K562 (cell line): ENCODE measurements around the gene CEMIP. TPM values are rescaled to one million over a fixed set of nuclear protein-coding genes. Genes with fewer than 3 reads are reported as not detected.

Experiments
- ATAC-seq: fragments of 200-7000 bp; cut with Tn5 transposase; 3 replicates; pipeline ENCODE4 v1.9.1; 2020; ENCODE audit warnings: moderate library complexity
- BruUV-seq: library from RNA; stranded (reverse); fragments of 400-500 nt; replicated peaks from 2 replicates; lab custom pipeline; 2021; lab: Mats Ljungman, UMichigan
- CTCF ChIA-PET: fragments of 300-600 bp; formaldehyde crosslinking; extraction: SDS; loops from one replicate; lab custom pipeline; 2021; ENCODE audit warnings: low intra/inter-chr PET ratio; lab: Yijun Ruan, JAX
- POLR2A ChIA-PET: fragments of 300-600, 350-650 bp; sonication (Branson Sonifier 250); formaldehyde crosslinking; extraction: SDS; loops from one replicate; lab custom pipeline; 2021; ENCODE audit warnings: antibody characterized with exemption, inconsistent platforms; lab: Yijun Ruan, JAX
- DNase-seq, 4 experiments: peaks; one replicate each; pipeline versions ENCODE4 v3.0.0 to v3.0.0-alpha.2; 2011 to 2018; ENCODE audit warnings: low spot score in 3 of 4, mixed read lengths in 3 of 4; ENCODE audit errors: extremely low read depth in 1 of 4
- FAIRE-seq: peaks from 2 replicates; lab custom pipeline; 2011; peaks lifted over from hg19 to GRCh38; lab: Jason Lieb, UNC
- H2AFZ ChIP-seq: 2 replicates; pipeline ENCODE4 v1.6.0; 2011; ENCODE audit warnings: low read depth, low read length, control low read depth, inconsistent platforms
- H3K27ac ChIP-seq: fragments of 200-600 bp; 3 replicates; pipeline ENCODE4 v1.8.0; 2011; ENCODE audit warnings: low read depth, mild to moderate bottlenecking, control low read depth, inconsistent platforms, low read length, moderate library complexity, mixed read lengths; ENCODE audit errors: extremely low read depth
- H3K27me3 ChIP-seq, 2 experiments: fragments of 300-600 bp in 1 of 2; 2 replicates in 1 of 2; 3 replicates in 1 of 2; pipeline versions ENCODE4 v1.6.0 to v1.8.0; 2011; ENCODE audit warnings: inconsistent platforms in 2 of 2, low read length in 2 of 2, mild to moderate bottlenecking in 1 of 2, mixed read lengths in 1 of 2, moderate library complexity in 1 of 2; ENCODE audit not compliant: control insufficient read depth in 2 of 2, insufficient read depth in 2 of 2
- H3K36me3 ChIP-seq: fragments of 300-600 bp; 3 replicates; pipeline ENCODE4 v1.8.0; 2011; ENCODE audit warnings: mild to moderate bottlenecking, low read length, inconsistent platforms; ENCODE audit not compliant: control insufficient read depth, insufficient read depth
- H3K4me1 ChIP-seq, 2 experiments: fragments of 200-600 bp in 1 of 2; replicated peaks in 1 of 2; 2 replicates in 1 of 2; 3 replicates in 1 of 2; pipeline versions ENCODE4 v1.5.1 to v1.8.0; 2011; ENCODE audit warnings: inconsistent platforms in 2 of 2, low read length in 2 of 2, mild to moderate bottlenecking in 1 of 2, mixed read lengths in 1 of 2, moderate library complexity in 1 of 2; ENCODE audit not compliant: control insufficient read depth in 2 of 2, insufficient read depth in 2 of 2
- H3K4me2 ChIP-seq: 2 replicates; pipeline ENCODE4 v1.6.1; 2011; ENCODE audit warnings: low read length, control low read depth, inconsistent platforms, mixed read lengths; ENCODE audit not compliant: insufficient read depth
- H3K4me3 ChIP-seq: fragments of 200-600 bp; sonication (generic), shearing (Covaris generic); 2 replicates; pipeline ENCODE4 v1.5.1; 2016; ENCODE audit warnings: control low read depth, inconsistent platforms
- H3K79me2 ChIP-seq: fragments of 200-600 bp; 3 replicates; pipeline ENCODE4 v1.8.0; 2011; ENCODE audit warnings: low read length, inconsistent platforms; ENCODE audit not compliant: control insufficient read depth, insufficient read depth
- H3K9ac ChIP-seq, 2 experiments: 2 replicates each; pipeline versions ENCODE4 v1.6.0 to v1.6.1; 2011; ENCODE audit warnings: low read depth in 2 of 2, low read length in 2 of 2, control low read depth in 1 of 2, inconsistent platforms in 1 of 2, mild to moderate bottlenecking in 1 of 2, mixed read lengths in 1 of 2; ENCODE audit not compliant: insufficient read depth in 1 of 2
- H3K9me1 ChIP-seq: one replicate; pipeline ENCODE4 v1.6.0; 2011; ENCODE audit warnings: inconsistent platforms, mild to moderate bottlenecking, low read length, moderate library complexity; ENCODE audit not compliant: control insufficient read depth, insufficient read depth
- H3K9me3 ChIP-seq: replicated peaks from 2 replicates; pipeline ENCODE4 v1.5.1; 2011; ENCODE audit warnings: low read depth, low read length, inconsistent platforms; ENCODE audit not compliant: control insufficient read depth, insufficient read depth
- H4K20me1 ChIP-seq: replicated peaks from 2 replicates; pipeline ENCODE4 v1.6.1; 2011; ENCODE audit warnings: low read length, inconsistent platforms, mixed read lengths; ENCODE audit not compliant: control insufficient read depth, insufficient read depth
- ATF6 ChIP-seq: sonication (generic); formaldehyde crosslinking; IDR thresholded peaks from 2 replicates; pipeline ENCODE4 v1.4.0; 2020; ENCODE audit warnings: mild to moderate bottlenecking, missing genetic modification reagents
- BACH1 ChIP-seq: fragments of 200-800 bp; sonication (Bioruptor generic); IDR thresholded peaks from 2 replicates; pipeline ENCODE4 v1.6.1; 2016; ENCODE audit warnings: missing genetic modification characterization, missing compliant biosample characterization
- CC2D1A ChIP-seq: fragments of 450-650 bp; IDR thresholded peaks from 2 replicates; pipeline ENCODE4 v1.6.1; 2017; ENCODE audit warnings: mild to moderate bottlenecking
- ETV1 ChIP-seq: fragments of 450-650 bp; conservative IDR thresholded peaks from 2 replicates; pipeline ENCODE4 v1.6.1; 2016; ENCODE audit warnings: missing genetic modification characterization, control low read depth, low read depth, missing compliant biosample characterization
- EWSR1 ChIP-seq: fragments of 450-650 bp; IDR thresholded peaks from 2 replicates; pipeline ENCODE4 v1.6.1; 2018; ENCODE audit warnings: borderline replicate concordance, mild to moderate bottlenecking, low read depth, moderate library complexity; ENCODE audit not compliant: partially characterized antibody
- HNRNPUL1 ChIP-seq: fragments of 200-400 bp; formaldehyde crosslinking; IDR thresholded peaks from 2 replicates; pipeline ENCODE4 v1.6.1; 2017; ENCODE audit warnings: low read length
- MEF2A ChIP-seq: IDR thresholded peaks from 2 replicates; pipeline ENCODE4 v1.6.1; 2011; ENCODE audit warnings: low read depth, mild to moderate bottlenecking, low read length, moderate library complexity; ENCODE audit not compliant: control insufficient read depth
- PHTF2 ChIP-seq: fragments of 250-450 bp; sonication (Bioruptor Pico); IDR thresholded peaks from 2 replicates; pipeline ENCODE4 v1.5.0; 2021; ENCODE audit warnings: mild to moderate bottlenecking
- RFX1 ChIP-seq: fragments of 450-650 bp; IDR thresholded peaks from 2 replicates; pipeline ENCODE4 v1.6.1; 2016; ENCODE audit warnings: mild to moderate bottlenecking, moderate library complexity
- RNF2 ChIP-seq: sonication (generic); IDR thresholded peaks from 2 replicates; pipeline ENCODE4 v1.6.1; 2016
- TSC22D4 ChIP-seq: fragments of 450-650 bp; IDR thresholded peaks from 2 replicates; pipeline ENCODE4 v1.6.1; 2016; ENCODE audit warnings: missing genetic modification characterization, missing biosample characterization, control low read depth
- ZNF197 ChIP-seq: fragments of 200-800 bp; sonication (Bioruptor generic); IDR thresholded peaks from 2 replicates; pipeline ENCODE4 v1.6.1; 2016; ENCODE audit warnings: low read depth, missing genetic modification characterization, missing compliant biosample characterization
- ZNF232 ChIP-seq: sonication (generic); formaldehyde crosslinking; IDR thresholded peaks from 2 replicates; pipeline ENCODE4 v1.8.0; 2022; ENCODE audit warnings: mild to moderate bottlenecking, missing genetic modification reagents
- ZNF41 ChIP-seq: fragments of 250-450 bp; sonication (Bioruptor Pico); conservative IDR thresholded peaks from 2 replicates; pipeline ENCODE4 v1.4.0; 2020; ENCODE audit warnings: mild to moderate bottlenecking
- ZNF644 ChIP-seq: fragments of 200-800 bp; sonication (Bioruptor generic); IDR thresholded peaks from 2 replicates; pipeline ENCODE4 v1.6.1; 2016; ENCODE audit warnings: low read depth, missing genetic modification characterization, missing compliant biosample characterization
- WGBS: fragments of 100-300 bp; shearing (Covaris generic); methylation state at CpG from one replicate; pipeline ENCODE4 v1.1.6; 2016; ENCODE audit warnings: low coverage, mixed read lengths; ENCODE audit not compliant: insufficient coverage; ENCODE audit errors: missing lambda C conversion rate; 5-methylcytosine and 5-hydroxymethylcytosine counted together
- in situ Hi-C: fragments of 300-500 bp; cut with MboI; formaldehyde crosslinking; loops from 4 replicates; pipeline ENCODE4 v1.15.0; 2018; ENCODE audit warnings: inconsistent platforms, mixed read lengths
- intact Hi-C: fragments of 100-400 bp; cut with micrococcal nuclease; formaldehyde crosslinking; loops from 2 replicates; pipeline ENCODE4 v1.14.2; 2022
- polyA plus RNA-seq, 8 experiments: library from polyadenylated mRNA; depleted of rRNA in 4 of 8; stranded (reverse) in 5 of 8; unstranded in 3 of 8; fragments of >200 nt; fragmentation: Nextera tagmentation in 2 of 8; fragmentation: Illumina TruSeq in 1 of 8; extraction: Ambion mirVana in 2 of 8; extraction: Trizol in 1 of 8; gene quantifications; 2 replicates each; pipeline versions ENCODE4 v1.2.1 to v1.2.3, GENCODE V29; 2011 to 2014; ENCODE audit warnings: inconsistent platforms in 1 of 8, missing spikeins in 1 of 8
- total RNA-seq, 7 experiments: library from RNA; depleted of rRNA in 6 of 7; stranded (reverse); fragments of >200 nt in 6 of 7; fragmentation: Illumina TruSeq in 2 of 7; extraction: Trizol in 2 of 7; gene quantifications; 2 replicates each; pipeline versions ENCODE4 v1.2.1 to v1.2.3, GENCODE V29; 2011 to 2021; ENCODE audit warnings: low replicate concordance in 1 of 7

Gene CEMIP
- total and polyA plus RNA-seq, 9 of the 15 experiments (the other 6 are each of a cell fraction or from before 2014, with no cell fraction given) = 0.33 TPM; not detected in 8

GRCh38 chr15:80811781-80812315, 32.7 kb downstream of the CEMIP start:
- TF ChIP-seq MEF2A = no peak
- TF ChIP-seq EWSR1 = no peak
- TF ChIP-seq ATF6 = no peak
- no peak for TF ChIP-seq ETV1
- TF ChIP-seq ZNF644 = no peak
- no peak for TF ChIP-seq TSC22D4
- TF ChIP-seq ZNF41 = no peak
- no peak for TF ChIP-seq PHTF2 (CRISPR knock-in tag)
- no peak for TF ChIP-seq CC2D1A
- no peak for TF ChIP-seq RFX1
- TF ChIP-seq RNF2 = no peak
- no peak for TF ChIP-seq HNRNPUL1
- TF ChIP-seq ZNF197 (CRISPR knock-in tag) = no peak
- no peak for TF ChIP-seq ZNF232 (CRISPR knock-in tag)
- TF ChIP-seq BACH1 (tag) = no peak
- TF ChIP-seq, all 486 proteins: peak for 0
- no peak overlapping the region for H2AFZ ChIP-seq
- FAIRE-seq (no peak), DNase-seq (no peak), ATAC-seq (no peak)
- H3K4me2 ChIP-seq = no peak overlapping the region
- no peaks in the 10 kb centered on the region for H3K9me1 ChIP-seq
- WGBS = 3% methylated on average over 9 of the region's 9 CpGs
- H3K27ac ChIP-seq = no peak overlapping the region
- H3K4me3 ChIP-seq = no peak overlapping the region
- in situ Hi-C loops = no loop called here
- ChIA-PET POLR2A (interaction anchor here (0.6 to 1.2 kb wide), 3 partner anchors 9 to 238 kb away, joined by 3 to 4 read pairs (median 3); no protein-coding TSS in a partner anchor), CTCF (no interaction called here)
- no peaks in the 10 kb centered on the region for H4K20me1 ChIP-seq
- no peaks in the 10 kb centered on the region for H3K36me3 ChIP-seq
- intact Hi-C loops = no loop called here
- H3K79me2 ChIP-seq = no peaks in the 10 kb centered on the region
- no peaks in the 10 kb centered on the region for H3K9me3 ChIP-seq
- no TSS peak for BruUV-seq
- peaks cover 3 to 17% of the 10 kb centered on the region in 2 experiments; a peak in 3 of 5 replicates for H3K27me3 ChIP-seq
- H3K9ac ChIP-seq = no peak overlapping the region
- no peaks in the 10 kb centered on the region; a peak in 1 of 5 replicates for H3K4me1 ChIP-seq
